OCI-LY1 (cell line): Measurements from ENCODE around the gene PATL1.

Source experiments
- H2AFZ ChIP-seq: fragments of 200-600 bp; sonication (generic), shearing (Covaris generic); 2 replicates; pipeline ENCODE4 v1.6.0; 2014; ENCODE audit warnings: antibody characterized with exemption, mild to moderate bottlenecking, low read length
- H3F3A ChIP-seq: fragments of 200-600 bp; sonication (generic), shearing (Covaris generic); 2 replicates; pipeline ENCODE4 v1.6.0; 2014; ENCODE audit warnings: mild to moderate bottlenecking, antibody characterized with exemption, low read length, moderate library complexity; ENCODE audit not compliant: insufficient read depth
- H3K27ac ChIP-seq: fragments of 200-600 bp; sonication (generic); 2 replicates; pipeline ENCODE4 v1.5.1; 2014; ENCODE audit warnings: low read length, mixed run types, mild to moderate bottlenecking, low read depth; ENCODE audit not compliant: poor library complexity, severe bottlenecking
- H3K27me3 ChIP-seq: fragments of 200-600 bp; sonication (generic); 2 replicates; pipeline ENCODE4 v1.6.0; 2014; ENCODE audit warnings: antibody characterized with exemption, mild to moderate bottlenecking, low read length, moderate library complexity; ENCODE audit not compliant: insufficient read depth
- H3K36me3 ChIP-seq: fragments of 200-600 bp; sonication (generic); 2 replicates; pipeline ENCODE4 v1.6.1; 2014; ENCODE audit warnings: mild to moderate bottlenecking, antibody characterized with exemption, low read length, moderate library complexity, mixed read lengths; ENCODE audit not compliant: insufficient read depth
- H3K4me1 ChIP-seq: fragments of 200-600 bp; sonication (generic); 2 replicates; pipeline ENCODE4 v1.5.1; 2014; ENCODE audit warnings: mild to moderate bottlenecking, low read length, moderate library complexity; ENCODE audit not compliant: insufficient read depth, severe bottlenecking
- H3K4me2 ChIP-seq: fragments of 200-600 bp; sonication (generic), shearing (Covaris generic); 2 replicates; pipeline ENCODE4 v1.6.1; 2014; ENCODE audit warnings: low read length
- H3K4me3 ChIP-seq: fragments of 200-600 bp; sonication (generic); 2 replicates; pipeline ENCODE4 v1.5.1; 2014; ENCODE audit warnings: low read length, low read depth, mild to moderate bottlenecking, mixed read lengths; ENCODE audit not compliant: poor library complexity, severe bottlenecking
- H3K79me2 ChIP-seq: fragments of 200-600 bp; shearing (Covaris generic); 2 replicates; pipeline ENCODE4 v1.6.1; 2016; ENCODE audit warnings: mixed run types, low read length, mixed read lengths; ENCODE audit not compliant: insufficient read depth
- H3K9ac ChIP-seq: fragments of 200-600 bp; sonication (generic), shearing (Covaris generic); 2 replicates; pipeline ENCODE4 v1.6.1; 2014; ENCODE audit warnings: mild to moderate bottlenecking, low read length, mixed read lengths
- H3K9me2 ChIP-seq: fragments of 200-600 bp; sonication (generic), shearing (Covaris generic); 2 replicates; pipeline ENCODE4 v1.6.1; 2014; ENCODE audit warnings: low read depth, mild to moderate bottlenecking, low read length, mixed read lengths
- H3K9me3 ChIP-seq: fragments of 200-600 bp; shearing (Covaris generic); 2 replicates; pipeline ENCODE4 v1.6.1; 2014; ENCODE audit warnings: low read length, mixed read lengths
- H4K20me1 ChIP-seq: fragments of 200-600 bp; sonication (generic), shearing (Covaris generic); 2 replicates; pipeline ENCODE4 v1.6.0; 2016; ENCODE audit warnings: mild to moderate bottlenecking, low read length; ENCODE audit not compliant: insufficient read depth
- EZH2 ChIP-seq: fragments of 200-600 bp; sonication (generic), shearing (Covaris generic); IDR thresholded peaks from 2 replicates; pipeline ENCODE4 v1.8.0; 2017; ENCODE audit warnings: borderline replicate concordance, mixed run types, mild to moderate bottlenecking, antibody characterized with exemption, low read length, moderate library complexity, mixed read lengths
- TF ChIP-seq, protein P1 (sequence below): fragments of 200-600 bp; sonication (generic), shearing (Covaris generic); IDR thresholded peaks from 2 replicates; pipeline ENCODE4 v1.5.1; 2017; ENCODE audit warnings: mild to moderate bottlenecking, antibody characterized with exemption, low read length, moderate library complexity, mixed read lengths

The PATL1 gene

GRCh38 chr11:59616396-59616982 lies 52.3 kb downstream of the PATL1 start:
- Histone ChIP-seq H3F3A (no peaks in the 10 kb centered on the region), H3K27ac (peak overlapping the region; percentile 58), H3K36me3 (peaks cover 10% of the 10 kb centered on the region; the same call in 1 of the 2 replicates), H2AFZ (peak overlapping the region; percentile 50), H3K4me3 (peak overlapping the region; percentile 72), H3K9me3 (no peaks in the 10 kb centered on the region), H3K27me3 (no peaks in the 10 kb centered on the region), H3K4me2 (peak overlapping the region; percentile 84), H3K79me2 (peaks cover 30% of the 10 kb centered on the region), H3K9me2 (no peaks in the 10 kb centered on the region), H4K20me1 (no peaks in the 10 kb centered on the region), H3K9ac (peak overlapping the region; percentile 59), H3K4me1 (peaks cover 40% of the 10 kb centered on the region)
- TF ChIP-seq, protein P1, sequence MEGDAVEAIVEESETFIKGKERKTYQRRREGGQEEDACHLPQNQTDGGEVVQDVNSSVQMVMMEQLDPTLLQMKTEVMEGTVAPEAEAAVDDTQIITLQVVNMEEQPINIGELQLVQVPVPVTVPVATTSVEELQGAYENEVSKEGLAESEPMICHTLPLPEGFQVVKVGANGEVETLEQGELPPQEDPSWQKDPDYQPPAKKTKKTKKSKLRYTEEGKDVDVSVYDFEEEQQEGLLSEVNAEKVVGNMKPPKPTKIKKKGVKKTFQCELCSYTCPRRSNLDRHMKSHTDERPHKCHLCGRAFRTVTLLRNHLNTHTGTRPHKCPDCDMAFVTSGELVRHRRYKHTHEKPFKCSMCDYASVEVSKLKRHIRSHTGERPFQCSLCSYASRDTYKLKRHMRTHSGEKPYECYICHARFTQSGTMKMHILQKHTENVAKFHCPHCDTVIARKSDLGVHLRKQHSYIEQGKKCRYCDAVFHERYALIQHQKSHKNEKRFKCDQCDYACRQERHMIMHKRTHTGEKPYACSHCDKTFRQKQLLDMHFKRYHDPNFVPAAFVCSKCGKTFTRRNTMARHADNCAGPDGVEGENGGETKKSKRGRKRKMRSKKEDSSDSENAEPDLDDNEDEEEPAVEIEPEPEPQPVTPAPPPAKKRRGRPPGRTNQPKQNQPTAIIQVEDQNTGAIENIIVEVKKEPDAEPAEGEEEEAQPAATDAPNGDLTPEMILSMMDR: no peak
- TF ChIP-seq EZH2: no peak

DNA sequence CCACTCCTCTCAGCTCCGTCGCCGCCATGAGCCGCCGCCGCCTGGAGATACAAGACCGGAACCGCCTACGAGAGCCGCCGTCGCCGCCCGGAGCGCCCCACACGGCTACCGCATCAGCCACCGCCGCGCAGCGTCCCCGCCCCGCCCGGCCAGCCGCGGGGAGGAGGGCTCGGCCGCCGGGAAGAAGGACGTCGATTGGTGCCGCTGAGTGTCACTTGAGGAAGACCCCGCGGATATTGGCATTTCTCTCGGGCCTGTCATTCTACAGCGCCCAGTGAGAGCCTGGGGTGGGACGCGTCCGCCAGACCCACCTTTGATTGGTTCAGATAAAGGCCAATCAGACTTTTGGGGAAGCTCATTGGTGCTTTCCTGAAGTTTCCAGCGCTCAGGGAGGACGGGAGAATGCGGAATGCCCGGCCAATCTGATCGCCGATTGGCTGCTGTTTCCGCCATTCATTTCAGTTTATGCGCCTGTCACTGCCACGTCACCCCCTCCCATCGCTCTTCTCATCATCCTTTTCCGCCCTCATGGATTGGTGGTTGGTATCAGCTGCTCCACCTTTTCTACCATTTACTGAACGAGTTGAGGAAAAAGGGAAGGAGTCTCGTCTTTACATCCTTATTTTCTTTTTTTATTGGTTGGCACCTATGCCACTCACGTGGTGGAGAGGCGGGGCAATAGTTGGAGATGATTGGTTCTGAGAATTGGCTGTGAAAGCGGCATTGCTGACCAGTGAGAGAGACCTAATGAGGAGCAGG lies 53.0 kb downstream of the PATL1 start, which contains the start of gene OSBP:
Gene OSBP, minus strand, starts transcription at position 138 of the 759 bp plus-strand sequence. Its CDS starts 110 bp downstream, at position 28.
- Histone ChIP-seq H3K4me2 (peak within 1 kb of the TSS; percentile 87), H3K9me2 (no peaks in the 10 kb centered on the region), H3K9me3 (no peaks in the 10 kb centered on the region), H2AFZ (peak within 1 kb of the TSS; percentile 50), H3K27ac (peak within 1 kb of the TSS; percentile 58), H3K4me3 (peak within 1 kb of the TSS; percentile 72), H3F3A (no peaks in the 10 kb centered on the region), H4K20me1 (no peaks in the 10 kb centered on the region), H3K9ac (peak within 1 kb of the TSS; percentile 71), H3K27me3 (no peaks in the 10 kb centered on the region), H3K36me3 (peaks cover 10% of the 10 kb centered on the region; the same call in 1 of the 2 replicates), H3K79me2 (peaks cover 30% of the 10 kb centered on the region), H3K4me1 (peaks cover 40% of the 10 kb centered on the region)
- TF ChIP-seq EZH2: no peak
- TF ChIP-seq, protein P1: no peak

DNA sequence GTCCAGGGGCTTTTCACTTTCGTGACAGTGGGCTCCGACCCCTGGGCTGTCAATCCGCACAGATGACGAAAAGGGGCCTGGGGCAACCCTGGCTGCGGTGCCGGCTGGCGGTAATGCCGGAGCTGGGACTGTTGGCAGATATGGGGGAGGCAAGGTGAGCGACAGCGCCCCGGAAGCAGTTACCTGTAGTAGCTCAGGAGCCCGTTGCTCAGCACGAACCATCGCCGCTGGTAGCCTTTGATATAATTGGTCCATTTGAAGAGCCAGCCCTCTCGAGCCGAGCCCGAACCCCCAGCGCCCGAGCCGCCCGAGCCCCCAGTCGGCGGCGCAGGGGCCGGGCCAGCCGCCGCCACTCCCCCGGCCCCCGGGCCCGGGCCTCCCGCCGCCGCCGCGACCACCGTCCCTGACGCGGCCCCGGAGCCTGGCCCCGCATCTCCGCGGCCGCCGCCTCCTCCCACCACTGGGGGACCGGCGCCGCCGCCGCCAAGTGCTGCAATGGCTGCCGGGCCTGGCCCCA lies 53.7 kb downstream of the PATL1 start:
- Histone ChIP-seq H3K9me3 (no peaks in the 10 kb centered on the region), H3F3A (no peaks in the 10 kb centered on the region), H2AFZ (no peak overlapping the region), H3K79me2 (peaks cover 30% of the 10 kb centered on the region), H3K27me3 (no peaks in the 10 kb centered on the region), H4K20me1 (no peaks in the 10 kb centered on the region), H3K9me2 (no peaks in the 10 kb centered on the region), H3K36me3 (peaks cover 15% of the 10 kb centered on the region; the same call in 1 of the 2 replicates), H3K4me2 (peak overlapping the region; percentile 87), H3K27ac (no peak overlapping the region), H3K9ac (peak overlapping the region; percentile 71), H3K4me1 (peaks cover 40% of the 10 kb centered on the region), H3K4me3 (peak overlapping the region; percentile 72)
- TF ChIP-seq EZH2: no peak
- TF ChIP-seq, protein P1: no peak
